H9 (cell line): ENCODE measurements around the gene SEMA3A. TPM values are rescaled to one million over a fixed set of nuclear protein-coding genes. Genes with fewer than 3 reads are reported as not detected.

Experiments used
- DNase-seq: peaks from one replicate; pipeline ENCODE4 v3.0.0-alpha.2; 2017
- H2AFZ ChIP-seq: one replicate; pipeline ENCODE4 v1.6.1; 2013; ENCODE audit warnings: mild to moderate bottlenecking, low read length, control low read depth, moderate library complexity
- H2AK5ac ChIP-seq: 2 replicates; pipeline ENCODE4 v1.6.1; 2013; ENCODE audit warnings: low read length, control low read depth, mixed read lengths; ENCODE audit not compliant: insufficient read length
- H2BK120ac ChIP-seq: one replicate; pipeline ENCODE4 v1.6.1; 2013; ENCODE audit warnings: low read depth, mild to moderate bottlenecking, low read length, control low read depth, inconsistent platforms; ENCODE audit not compliant: poor library complexity, severe bottlenecking
- H2BK12ac ChIP-seq: 2 replicates; pipeline ENCODE4 v1.6.1; 2013; ENCODE audit warnings: low read length, control low read depth, mixed read lengths, low read depth; ENCODE audit not compliant: insufficient read length
- H2BK15ac ChIP-seq: 2 replicates; pipeline ENCODE4 v1.6.1; 2013; ENCODE audit warnings: low read depth, low read length, control low read depth
- H2BK20ac ChIP-seq: one replicate; pipeline ENCODE4 v1.6.1; 2013; ENCODE audit warnings: low read depth, mild to moderate bottlenecking, low read length, control low read depth, inconsistent platforms; ENCODE audit not compliant: poor library complexity, severe bottlenecking
- H2BK5ac ChIP-seq: 2 replicates; pipeline ENCODE4 v1.6.1; 2013; ENCODE audit warnings: low read length, control low read depth, mixed read lengths; ENCODE audit not compliant: insufficient read length
- H3K14ac ChIP-seq: 2 replicates; pipeline ENCODE4 v1.6.1; 2013; ENCODE audit warnings: low read length, control low read depth; ENCODE audit not compliant: insufficient read depth
- H3K18ac ChIP-seq: 2 replicates; pipeline ENCODE4 v1.6.1; 2013; ENCODE audit warnings: low read depth, mild to moderate bottlenecking, mixed read lengths, low read length, control low read depth; ENCODE audit not compliant: insufficient read length
- H3K23ac ChIP-seq: 2 replicates; pipeline ENCODE4 v1.6.1; 2013; ENCODE audit warnings: low read length, control low read depth, mixed read lengths, low read depth; ENCODE audit not compliant: insufficient read length
- H3K23me2 ChIP-seq: 2 replicates; pipeline ENCODE4 v1.6.1; 2013; ENCODE audit warnings: low read depth, mild to moderate bottlenecking, mixed read lengths, low read length, control low read depth; ENCODE audit not compliant: insufficient read length, poor library complexity, severe bottlenecking
- H3K27ac ChIP-seq: 2 replicates; pipeline ENCODE4 v1.5.1; 2013; ENCODE audit warnings: low read length, control low read depth, mixed read lengths, low read depth; ENCODE audit not compliant: insufficient read length
- H3K27me3 ChIP-seq: 2 replicates; pipeline ENCODE4 v1.6.1; 2013; ENCODE audit warnings: low read length, control low read depth, inconsistent platforms; ENCODE audit not compliant: insufficient read depth
- H3K4ac ChIP-seq: 2 replicates; pipeline ENCODE4 v1.6.1; 2013; ENCODE audit warnings: low read depth, mild to moderate bottlenecking, control low read depth, inconsistent platforms, low read length, moderate library complexity
- H3K4me1 ChIP-seq: 2 replicates; pipeline ENCODE4 v1.6.1; 2013; ENCODE audit warnings: low read length, control low read depth, inconsistent platforms; ENCODE audit not compliant: insufficient read depth
- H3K4me2 ChIP-seq: 2 replicates; pipeline ENCODE4 v1.6.1; 2013; ENCODE audit warnings: low read length, control low read depth, mixed read lengths; ENCODE audit not compliant: insufficient read length, insufficient read depth
- H3K56ac ChIP-seq: 2 replicates; pipeline ENCODE4 v1.6.1; 2013; ENCODE audit warnings: low read depth, mild to moderate bottlenecking, mixed read lengths, low read length, control low read depth; ENCODE audit not compliant: insufficient read length
- H3K79me1 ChIP-seq: 2 replicates; pipeline ENCODE4 v1.6.1; 2013; ENCODE audit warnings: low read depth, mild to moderate bottlenecking, moderate library complexity, low read length, control low read depth, inconsistent platforms; ENCODE audit not compliant: insufficient read depth, poor library complexity, severe bottlenecking
- H3K79me2 ChIP-seq: 2 replicates; pipeline ENCODE4 v1.6.1; 2013; ENCODE audit warnings: low read length, control low read depth, inconsistent platforms; ENCODE audit not compliant: insufficient read depth
- H3K9ac ChIP-seq: 2 replicates; pipeline ENCODE4 v1.6.1; 2013; ENCODE audit warnings: low read length, control low read depth, mixed read lengths; ENCODE audit not compliant: insufficient read length; ENCODE audit errors: extremely low read depth
- H3K9me3 ChIP-seq: one replicate; pipeline ENCODE4 v1.6.1; 2013; ENCODE audit warnings: low read depth, low read length, inconsistent platforms; ENCODE audit not compliant: control insufficient read depth
- H3T11ph ChIP-seq: one replicate; pipeline ENCODE4 v1.6.1; 2013; ENCODE audit warnings: mild to moderate bottlenecking, low read length, control low read depth, inconsistent platforms
- H4K20me1 ChIP-seq: one replicate; pipeline ENCODE4 v1.6.1; 2013; ENCODE audit not compliant: control insufficient read depth, insufficient read length, insufficient read depth
- H4K5ac ChIP-seq: 2 replicates; pipeline ENCODE4 v1.6.1; 2013; ENCODE audit warnings: low read depth, mild to moderate bottlenecking, mixed read lengths, low read length, control low read depth; ENCODE audit not compliant: insufficient read length
- H4K8ac ChIP-seq: replicated peaks from 2 replicates; pipeline ENCODE4 v1.6.1; 2013; ENCODE audit warnings: low read length, control low read depth, mixed read lengths, low read depth; ENCODE audit not compliant: insufficient read length
- H4K91ac ChIP-seq: 2 replicates; pipeline ENCODE4 v1.6.1; 2013; ENCODE audit warnings: low read depth, mild to moderate bottlenecking, moderate library complexity, mixed read lengths, low read length, control low read depth; ENCODE audit not compliant: insufficient read length
- H3K27ac Mint-ChIP-seq, 3 experiments: 2 replicates in 2 of 3; 3 replicates in 1 of 3; pipeline ENCODE4 v1.8.0; 2020 to 2021; ENCODE audit warnings: mixed read lengths in 3 of 3, mild to moderate bottlenecking in 1 of 3, moderate library complexity in 1 of 3
- H3K27me3 Mint-ChIP-seq: 2 replicates; pipeline ENCODE4 v1.8.0; 2021; ENCODE audit warnings: low read depth, mild to moderate bottlenecking, moderate library complexity, mixed read lengths
- H3K36me3 Mint-ChIP-seq, 3 experiments: 2 replicates in 2 of 3; 3 replicates in 1 of 3; pipeline ENCODE4 v1.8.0; 2020 to 2021; ENCODE audit warnings: low read depth in 3 of 3, mixed read lengths in 3 of 3; ENCODE audit not compliant: insufficient read depth in 1 of 3
- H3K4me1 Mint-ChIP-seq, 2 experiments: 2 replicates each; pipeline ENCODE4 v1.8.0; 2020; ENCODE audit warnings: mixed read lengths in 2 of 2
- H3K4me3 Mint-ChIP-seq, 2 experiments: 2 replicates in 1 of 2; 3 replicates in 1 of 2; pipeline ENCODE4 v1.8.0; 2020 to 2021; ENCODE audit warnings: mild to moderate bottlenecking in 2 of 2, mixed read lengths in 2 of 2, moderate library complexity in 1 of 2
- H3K9me3 Mint-ChIP-seq, 2 experiments: 2 replicates in 1 of 2; 3 replicates in 1 of 2; pipeline ENCODE4 v1.8.0; 2020; ENCODE audit warnings: mild to moderate bottlenecking in 2 of 2, mixed read lengths in 2 of 2, moderate library complexity in 1 of 2
- CTCF ChIP-seq: fragments of 200-600 bp; sonication (generic); conservative IDR thresholded peaks from 3 replicates; pipeline ENCODE4 v1.8.0; 2021; ENCODE audit warnings: antibody characterized with exemption, mild to moderate bottlenecking
- WGBS: extraction: QIAGEN DNeasy Blood & Tissue Kit; methylation state at CpG from one replicate; pipeline ENCODE4 v1.1.7; 2013; ENCODE audit warnings: missing lambda C conversion rate, low lambda C conversion rate, mixed read lengths; ENCODE audit not compliant: insufficient read length; ENCODE audit errors: extremely low coverage; 5-methylcytosine and 5-hydroxymethylcytosine counted together
- total RNA-seq: library from RNA; stranded (reverse); gene quantifications from 2 replicates; pipeline ENCODE4 v1.2.1, GENCODE V29; 2021

Gene SEMA3A
- total RNA-seq, 1 experiment from 2014 or later, result 60.0 TPM

GRCh38 chr7:84144480-84144879 lies 50.1 kb downstream of the SEMA3A start:
- H3K27ac Mint-ChIP-seq, result peak overlapping the region; percentile 95 to 98 (median 97); a peak in 6 of 7 replicates
- H4K8ac ChIP-seq, result no peak overlapping the region
- no peaks in the 10 kb centered on the region for H4K20me1 ChIP-seq
- no peak overlapping the region for H2AFZ ChIP-seq
- DNase-seq, result no peak
- no peaks in the 10 kb centered on the region for H3K9me3 Mint-ChIP-seq
- peak overlapping the region; percentile 78 for H3K27ac ChIP-seq
- H3K27me3 Mint-ChIP-seq, result no peaks in the 10 kb centered on the region
- peak overlapping the region; percentile 33 to 69 for H3K4me3 Mint-ChIP-seq
- H3K23me2 ChIP-seq, result no peaks in the 10 kb centered on the region
- no peak overlapping the region for H4K5ac ChIP-seq
- H3K79me1 ChIP-seq, result peaks cover 6% of the 10 kb centered on the region
- no peak overlapping the region for H2BK12ac ChIP-seq
- H2BK20ac ChIP-seq, result no peak overlapping the region
- no peak overlapping the region for H4K91ac ChIP-seq
- no peaks in the 10 kb centered on the region for H3K4me1 ChIP-seq
- no peak overlapping the region for H3K18ac ChIP-seq
- H3K4me1 Mint-ChIP-seq, result peaks cover 60 to 69% of the 10 kb centered on the region in 2 experiments
- H3K36me3 Mint-ChIP-seq, result peaks cover 7% of the 10 kb centered on the region in 3 experiments
- H3K4ac ChIP-seq, result no peak overlapping the region
- H3T11ph ChIP-seq, result no peak overlapping the region
- H3K4me2 ChIP-seq, result peak overlapping the region; percentile 51
- H2BK120ac ChIP-seq, result no peak overlapping the region
- no peak overlapping the region for H3K14ac ChIP-seq
- no CpG with 5 or more reads among the region's 3 CpGs for WGBS
- no peak overlapping the region for H3K56ac ChIP-seq
- peak overlapping the region; percentile 50 for H3K9ac ChIP-seq
- H3K23ac ChIP-seq, result no peak overlapping the region
- no peak overlapping the region for H2BK5ac ChIP-seq
- no peaks in the 10 kb centered on the region for H3K9me3 ChIP-seq
- H2AK5ac ChIP-seq, result no peak overlapping the region
- H3K79me2 ChIP-seq, result peaks cover 15% of the 10 kb centered on the region; the same call in 1 of the 2 replicates
- H2BK15ac ChIP-seq, result no peak overlapping the region
- H3K27me3 ChIP-seq, result no peaks in the 10 kb centered on the region
- TF ChIP-seq CTCF, result no peak
